Fibroblast of skin of back (primary cell): ENCODE data around the gene BRAF.
"Not testable (repeated sequence)": the region's sequence is repeated elsewhere in the genome, so short reads cannot be mapped to it uniquely, and the experiment has no call there.

Experiments
- DNase-seq: peaks from one replicate; pipeline ENCODE4 v3.0.0-alpha.2; 2013

Gene BRAF

GRCh38 chr7:140767418-140767817 is 157.3 kb downstream of the BRAF start:
- DNase-seq: no peak

GRCh38 chr7:140765441-140765840 is 159.3 kb downstream of the BRAF start:
- not testable (repeated sequence) for DNase-seq

- DNase-seq: not testable (repeated sequence)
Measured at GRCh38 chr7:140763166-140763565, 161.6 kb downstream of the BRAF start.

- DNase-seq: not testable (repeated sequence)
Measured at GRCh38 chr7:140761375-140761774, 163.4 kb downstream of the BRAF start.

- DNase-seq: no peak
Measured at GRCh38 chr7:140754506-140754905, 170.2 kb downstream of the BRAF start.

- DNase-seq: no peak
Measured at GRCh38 chr7:140752533-140752932, 172.2 kb downstream of the BRAF start.

- DNase-seq: no peak
Measured at GRCh38 chr7:140746751-140747150, 178.0 kb downstream of the BRAF start.

GRCh38 chr7:140745266-140746058 is 179.3 kb downstream of the BRAF start:
- DNase-seq: no peak

GRCh38 chr7:140744005-140744404 is 180.7 kb downstream of the BRAF start:
- no peak for DNase-seq

- DNase-seq: not testable (repeated sequence)
Measured at GRCh38 chr7:140743255-140743654, 181.5 kb downstream of the BRAF start.

GRCh38 chr7:140738280-140738679 is 186.4 kb downstream of the BRAF start:
- peak; percentile 30 for DNase-seq

- no peak for DNase-seq
Measured at GRCh38 chr7:140734729-140735128, 190.0 kb downstream of the BRAF start.

GRCh38 chr7:140734096-140734495 is 190.6 kb downstream of the BRAF start:
- DNase-seq: no peak

GRCh38 chr7:140732416-140732815 is 192.3 kb downstream of the BRAF start:
- no peak for DNase-seq

- DNase-seq: peak; percentile 26
Measured at GRCh38 chr7:140726281-140726680, 198.4 kb downstream of the BRAF start.

GRCh38 chr7:140724706-140725105 is 200.0 kb downstream of the BRAF start:
- no peak for DNase-seq

- no peak for DNase-seq
Measured at GRCh38 chr7:140723574-140723973, 201.2 kb downstream of the BRAF start.

GRCh38 chr7:140723006-140723405 is 201.7 kb downstream of the BRAF start:
- DNase-seq: no peak

- no peak for DNase-seq
Measured at GRCh38 chr7:140722254-140722653, 202.5 kb downstream of the BRAF start.

- DNase-seq: peak; percentile 8
Measured at GRCh38 chr7:140719721-140720120, 205.0 kb downstream of the BRAF start.

GRCh38 chr7:140714331-140715040 is 210.2 kb downstream of the BRAF start:
- no peak for DNase-seq

- not testable (repeated sequence) for DNase-seq
Measured at GRCh38 chr7:140712392-140712791, 212.3 kb downstream of the BRAF start.

GRCh38 chr7:140708764-140709163 is 216.0 kb downstream of the BRAF start:
- not testable (repeated sequence) for DNase-seq

GRCh38 chr7:140707132-140707531 is 217.6 kb downstream of the BRAF start:
- no peak for DNase-seq
